ENCODE results near the gene ADAM12.
"Not testable (repeated sequence)": the region's sequence is repeated elsewhere in the genome, so short reads cannot be mapped to it uniquely, and the experiment has no call there.

The ADAM12 gene

DNA sequence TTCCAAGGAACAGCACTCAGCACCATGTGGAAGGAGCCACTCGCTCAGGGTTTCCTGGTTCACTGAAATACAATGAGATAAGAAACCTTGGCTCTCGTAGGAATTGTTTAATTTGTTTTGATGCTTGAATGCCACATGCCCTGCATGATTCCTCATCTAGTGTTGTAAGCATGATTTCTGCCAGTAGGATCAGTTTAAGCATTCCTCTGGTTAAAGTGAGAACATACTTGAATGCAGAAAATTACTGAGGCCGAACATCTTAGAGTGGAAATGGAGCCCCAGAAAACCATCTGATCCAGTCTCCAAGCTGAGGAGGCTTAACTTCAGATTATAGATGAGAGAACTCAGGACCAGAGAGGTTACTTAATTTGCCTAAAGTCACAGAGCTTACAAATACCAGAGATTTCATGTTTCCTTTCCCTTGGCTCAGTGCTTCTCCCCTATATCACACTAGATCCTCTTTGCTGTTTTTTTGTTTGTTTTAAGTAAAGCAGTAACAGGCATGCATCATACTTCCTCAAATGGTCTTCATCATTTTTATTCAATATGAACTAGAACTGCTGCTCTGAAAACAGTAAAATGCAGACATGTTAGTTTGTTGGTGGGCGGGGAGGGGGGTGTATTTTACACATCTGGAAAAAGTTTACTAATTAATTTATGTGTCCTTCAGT lies 125.1 kb downstream of the ADAM12 start:
- no peak for DNase-seq (ENCODE audit: low read depth, low spot score)

DNA sequence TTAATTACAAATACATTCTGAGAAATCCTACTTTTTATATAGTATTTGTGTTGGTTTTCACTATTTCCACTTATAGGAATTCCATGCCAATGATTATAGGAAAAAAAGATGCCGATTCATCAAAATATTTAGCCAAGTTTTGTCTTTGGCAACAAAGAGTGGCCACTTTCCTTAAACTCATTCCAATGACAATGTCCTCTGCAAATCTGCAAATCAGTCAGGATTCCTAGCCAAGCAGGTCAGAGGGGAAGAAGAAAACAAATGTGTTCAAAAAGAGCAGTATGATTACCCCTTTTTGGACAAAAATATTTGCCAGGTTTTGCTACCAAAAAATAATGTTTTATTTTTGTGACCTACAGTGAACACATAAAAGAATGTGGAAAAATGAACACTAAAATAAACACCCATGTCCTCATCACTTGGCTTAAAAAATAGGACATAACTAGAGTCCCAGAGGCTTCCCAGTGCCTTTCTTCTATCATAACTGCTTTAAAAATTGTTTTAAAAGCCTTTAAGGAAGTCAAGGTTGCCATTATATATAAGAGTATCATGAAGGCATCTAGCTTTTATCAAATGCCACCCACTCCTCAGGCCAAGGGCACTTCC lies 125.9 kb downstream of the ADAM12 start:
- no peak for DNase-seq (ENCODE audit: low read depth, low spot score)

DNA sequence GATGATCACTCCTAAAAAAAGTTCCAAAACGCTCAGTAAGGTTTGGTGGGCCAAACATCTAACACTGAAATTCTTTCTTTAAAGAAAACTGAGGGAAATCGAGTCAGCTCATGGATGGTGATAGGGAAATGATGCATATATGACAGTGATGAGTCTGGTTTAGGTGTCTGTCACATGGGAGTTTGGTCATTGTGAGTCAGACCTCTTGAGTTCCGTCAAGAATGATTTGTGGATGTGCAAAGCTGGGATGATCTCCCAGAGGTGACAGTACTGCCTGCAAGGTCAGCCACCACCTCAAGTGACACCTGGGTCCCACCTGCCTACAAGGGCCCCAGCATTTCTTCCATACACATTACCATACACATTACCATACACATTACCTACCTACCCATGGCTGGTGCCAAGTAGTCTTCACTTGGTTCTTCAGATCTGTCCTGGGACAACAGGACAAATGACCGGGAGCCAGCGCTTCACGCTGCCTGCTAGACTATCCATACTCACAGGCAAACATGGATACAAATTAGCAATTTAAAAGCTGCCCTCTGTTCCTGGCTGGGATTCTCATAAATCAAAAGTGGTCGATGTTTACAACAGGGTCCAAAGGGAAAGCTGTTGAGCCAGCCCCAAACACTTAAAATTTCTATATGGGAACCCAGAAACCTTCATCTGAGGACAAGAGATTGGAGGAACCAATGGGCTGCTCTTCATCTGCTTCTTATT lies 128.4 kb downstream of the ADAM12 start:
- DNase-seq (ENCODE audit: low read depth, low spot score), result no peak

DNA sequence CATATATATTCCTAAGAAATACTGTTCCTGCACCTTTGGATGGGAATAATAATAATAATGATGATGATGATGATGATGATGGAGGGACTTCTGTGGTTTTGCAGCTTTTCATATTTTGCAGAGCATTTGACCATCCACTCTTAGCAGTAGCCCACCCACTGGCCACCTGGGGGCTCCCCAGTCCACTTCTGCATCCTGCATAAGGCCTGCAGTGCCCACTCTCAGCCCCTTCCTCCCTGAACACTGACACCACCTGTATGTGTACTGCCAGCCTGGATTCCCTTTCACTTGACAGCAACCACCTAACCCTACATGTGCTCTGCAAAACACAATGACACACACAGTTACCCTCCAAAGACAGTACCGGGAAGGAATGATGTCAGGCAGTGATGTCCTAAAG lies 131.4 kb downstream of the ADAM12 start:
- DNase-seq (ENCODE audit: low read depth, low spot score), result no peak

DNA sequence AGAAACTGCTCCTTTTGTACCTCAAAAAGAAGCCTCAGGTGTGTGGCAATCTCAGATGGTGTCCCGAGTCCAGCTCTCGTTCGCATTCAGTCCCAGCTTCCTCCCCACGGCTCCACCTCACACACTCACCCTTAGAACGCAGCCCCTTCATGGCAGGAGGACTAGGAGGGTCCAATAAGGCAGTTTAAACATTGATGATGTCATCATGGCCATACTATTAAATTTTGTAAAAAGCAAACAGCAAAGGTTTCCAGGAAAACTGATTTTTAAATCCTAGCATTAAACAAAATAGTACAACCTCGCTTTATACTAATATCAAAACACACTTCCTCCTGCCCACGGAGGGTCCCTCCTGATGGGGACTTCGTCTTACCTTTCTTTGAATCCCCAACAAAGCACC lies 133.0 kb downstream of the ADAM12 start:
- DNase-seq (ENCODE audit: low read depth, low spot score), result no peak

DNA sequence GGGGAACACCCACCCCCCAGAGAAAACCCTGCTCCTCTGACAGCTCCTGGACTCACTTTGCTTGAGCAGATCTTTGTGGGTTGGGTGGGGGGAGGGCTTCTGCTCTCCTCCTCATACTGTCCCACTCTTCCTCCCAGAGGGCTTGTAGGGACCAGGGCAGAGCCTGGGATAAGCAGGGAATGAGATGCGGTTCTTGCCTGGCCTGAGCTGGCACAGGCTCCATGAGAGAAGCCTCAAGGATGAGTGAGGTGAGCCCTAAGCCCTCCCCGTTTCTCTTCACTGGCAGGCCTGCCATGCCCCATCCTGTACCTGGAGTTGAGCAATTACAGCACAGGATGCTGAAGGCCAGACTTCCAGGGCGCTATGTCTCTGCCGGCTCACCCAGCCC lies 134.7 kb downstream of the ADAM12 start:
- DNase-seq (ENCODE audit: low read depth, low spot score), result no peak

DNA sequence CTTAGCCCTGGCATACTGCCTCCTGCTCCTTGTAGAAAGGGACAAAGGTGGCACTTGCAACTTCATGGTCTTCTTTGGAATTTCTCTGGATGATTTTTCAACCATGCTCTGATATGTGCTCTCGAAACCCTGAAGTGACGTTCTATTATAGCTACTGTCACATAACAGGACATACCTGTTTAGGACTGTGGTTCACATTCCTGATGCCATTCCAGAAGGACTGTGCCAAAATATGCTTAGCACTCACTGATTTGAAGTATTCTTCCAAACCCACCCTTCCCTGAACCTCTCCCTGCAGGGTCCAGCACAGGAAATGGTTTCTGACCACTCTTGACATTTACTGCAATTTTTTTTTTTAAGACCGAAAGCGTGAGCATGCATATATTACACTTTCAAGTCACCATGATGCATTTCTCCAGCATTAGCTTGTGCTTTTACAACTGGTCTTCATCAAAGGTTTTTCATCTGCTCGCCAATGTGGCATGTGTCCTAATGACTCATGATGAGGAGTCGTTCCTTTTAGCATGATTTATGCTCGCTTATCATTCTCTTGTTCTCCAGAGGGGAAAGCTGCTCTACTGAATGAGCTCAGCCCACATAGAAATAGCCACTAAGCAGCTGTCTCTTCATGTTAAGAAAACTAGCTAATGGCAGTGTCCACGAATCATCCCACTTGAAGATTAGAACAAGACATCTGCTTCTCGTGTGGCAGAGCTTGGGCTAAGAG lies 135.2 kb downstream of the ADAM12 start:
- DNase-seq (ENCODE audit: low read depth, low spot score), result peak; percentile 84

DNA sequence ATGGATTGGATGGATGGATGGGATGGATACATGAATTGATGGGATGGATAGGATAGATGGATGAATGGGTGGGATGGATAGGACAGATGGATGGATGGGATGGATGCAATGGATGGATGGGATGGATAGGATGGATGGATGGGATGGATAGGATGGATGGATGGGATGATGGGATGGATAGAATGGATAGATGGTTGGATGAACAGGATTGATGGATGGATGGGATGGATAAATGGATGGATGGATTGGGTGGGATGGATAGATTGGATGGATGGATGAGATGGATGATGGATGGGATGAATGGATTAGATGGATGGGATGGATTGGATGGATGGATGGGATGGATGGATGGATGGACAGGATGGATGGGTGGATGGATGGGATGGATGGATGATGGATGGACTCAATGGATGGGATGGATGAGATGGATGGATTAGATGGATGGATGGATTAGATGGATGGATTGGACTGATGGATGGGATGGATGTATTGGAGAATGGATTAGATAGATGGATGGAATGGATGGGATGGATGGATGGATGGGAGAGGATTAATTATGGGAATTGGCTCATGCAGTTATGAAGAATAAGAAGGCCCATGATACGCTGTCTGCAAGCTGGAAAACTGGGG lies 136.4 kb downstream of the ADAM12 start:
- no peak for DNase-seq (ENCODE audit: low read depth, low spot score)

DNA sequence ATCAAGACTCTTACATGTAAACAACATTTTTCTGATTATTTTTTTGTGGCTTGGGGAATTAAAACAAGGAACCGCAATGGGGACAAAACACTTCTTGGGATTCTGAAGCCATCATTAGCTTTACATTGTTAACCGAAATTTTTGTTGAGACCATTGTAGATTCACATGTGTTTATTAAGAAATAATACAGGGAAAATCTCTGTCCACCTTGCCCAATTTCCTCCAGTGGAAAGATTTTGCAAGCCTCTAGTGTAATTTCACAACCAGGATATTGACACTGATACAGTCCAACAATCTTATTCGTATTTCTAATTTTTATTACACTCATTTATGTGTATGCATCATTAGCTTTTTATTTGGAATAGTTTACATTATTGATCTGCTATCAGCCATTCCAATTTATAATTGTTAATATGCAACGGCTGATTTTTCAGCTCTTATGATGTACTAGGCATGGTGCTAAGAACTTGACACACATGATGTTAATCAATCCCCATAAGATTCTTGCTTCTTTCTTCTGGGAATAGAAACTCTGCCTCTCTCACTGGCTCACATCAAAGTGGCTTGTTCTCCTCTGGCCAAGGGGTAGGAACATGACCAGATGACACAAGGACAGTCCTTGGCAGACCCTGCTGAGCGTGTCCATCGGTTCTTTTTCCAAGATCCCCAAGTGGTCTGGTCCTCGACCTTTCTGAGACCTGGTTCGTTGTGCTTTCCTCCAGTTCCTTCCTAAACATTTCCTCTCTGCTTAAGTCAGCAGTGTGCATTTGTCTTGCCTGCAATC lies 137.6 kb downstream of the ADAM12 start:
- DNase-seq (ENCODE audit: low read depth, low spot score), result no peak

DNA sequence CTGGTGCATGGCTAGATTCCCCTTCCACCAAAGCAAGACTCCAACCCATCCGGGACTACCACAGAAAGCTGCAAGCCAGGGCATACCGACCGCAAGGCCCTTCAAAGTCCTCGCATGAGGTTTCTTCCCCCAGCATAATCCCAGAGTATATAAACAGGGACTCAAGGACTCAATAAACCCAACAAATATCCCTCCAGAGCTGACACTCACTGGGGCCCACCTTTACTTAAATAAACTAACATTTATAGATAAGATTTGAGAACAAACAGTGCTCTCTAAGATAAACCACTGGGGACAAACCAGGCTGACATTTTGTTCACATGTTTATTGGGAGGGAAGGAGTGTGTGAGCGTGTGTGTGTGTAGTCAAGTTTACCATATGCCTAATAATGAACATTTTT lies 138.2 kb downstream of the ADAM12 start:
- no peak for DNase-seq (ENCODE audit: low read depth, low spot score)

DNA sequence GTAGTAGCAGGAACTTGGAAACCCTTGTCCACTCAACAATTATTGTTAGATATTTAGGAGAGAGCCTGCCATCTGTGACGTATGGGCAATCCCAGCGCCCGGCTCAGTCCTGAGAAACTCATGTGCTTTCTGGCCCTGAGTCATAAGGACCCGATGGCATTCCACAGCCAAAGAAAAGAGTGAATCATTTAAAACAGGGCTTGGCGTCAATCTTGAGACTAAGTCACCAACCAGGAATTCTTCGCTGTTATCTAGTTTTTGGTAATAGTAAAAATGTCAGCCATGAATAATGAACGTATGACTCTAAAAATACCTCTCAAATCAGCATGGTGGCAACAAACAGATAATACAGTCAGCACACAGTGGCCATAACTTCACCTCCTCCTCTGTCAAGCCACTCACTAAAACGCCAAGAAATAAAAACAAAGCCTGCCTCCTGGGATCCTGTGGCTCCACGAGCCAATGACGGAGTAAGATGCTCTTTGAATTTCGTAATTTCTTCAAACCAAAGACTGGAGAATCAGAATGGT lies 140.8 kb downstream of the ADAM12 start:
- peak; percentile 83 for DNase-seq (ENCODE audit: low read depth, low spot score)

DNA sequence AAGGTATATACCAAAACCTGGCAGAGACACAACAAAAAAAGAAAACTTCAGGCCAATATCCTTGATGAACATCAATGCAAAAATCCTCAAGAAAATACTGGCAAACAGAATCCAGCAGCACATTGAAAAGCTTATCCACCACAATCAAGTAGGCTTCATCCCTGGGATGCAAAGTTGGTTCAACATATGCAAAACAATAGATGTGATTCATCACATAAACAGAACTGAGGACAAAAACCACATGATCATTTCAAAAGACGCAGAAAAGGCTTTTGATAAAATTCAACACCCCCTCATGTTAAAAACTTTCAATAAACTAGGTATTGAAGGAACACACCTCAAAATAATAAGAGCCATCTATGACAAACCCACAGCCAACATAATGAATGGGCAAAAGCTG lies 141.9 kb downstream of the ADAM12 start:
- not testable (repeated sequence) for DNase-seq (ENCODE audit: low read depth, low spot score)

DNA sequence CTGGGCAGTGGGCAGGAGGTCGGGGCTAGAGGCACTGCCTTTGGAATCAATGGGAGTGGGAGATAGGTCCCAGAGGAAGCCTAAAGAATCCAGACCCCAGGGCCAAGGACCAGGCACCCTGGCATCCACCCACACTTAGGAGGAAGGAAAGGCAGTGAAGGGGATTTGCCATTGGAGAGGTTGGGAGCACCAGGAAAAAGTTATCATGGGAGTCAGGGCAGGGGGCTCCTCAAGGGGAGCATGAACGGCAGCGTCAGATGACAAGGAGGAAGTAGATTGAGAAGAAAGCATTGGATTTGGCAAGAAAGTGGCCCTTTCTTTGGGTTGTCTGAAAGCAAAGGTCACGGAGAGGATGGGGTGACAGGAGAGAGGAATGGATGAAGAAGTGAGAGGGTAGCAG lies 142.8 kb downstream of the ADAM12 start:
- DNase-seq (ENCODE audit: low read depth, low spot score), result no peak

DNA sequence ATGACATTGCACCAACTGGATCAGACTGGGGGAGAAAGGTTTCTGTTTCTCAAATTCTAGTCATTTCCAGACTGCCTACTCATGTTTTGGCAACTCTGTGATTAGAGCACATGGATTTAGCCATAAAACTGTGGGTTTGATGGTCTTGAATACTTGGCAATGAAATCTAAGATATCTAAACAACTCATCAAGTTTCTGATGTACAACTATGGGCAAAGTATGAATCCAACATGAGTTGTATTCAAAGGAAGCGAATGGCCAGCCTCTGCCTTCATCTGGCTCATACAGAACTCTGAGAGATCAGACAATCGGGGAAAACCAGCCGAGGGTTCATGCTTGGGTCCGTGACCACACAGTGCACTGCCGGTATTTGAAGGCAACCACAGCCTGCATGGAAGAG lies 144.3 kb downstream of the ADAM12 start:
- DNase-seq (ENCODE audit: low read depth, low spot score), result no peak

DNA sequence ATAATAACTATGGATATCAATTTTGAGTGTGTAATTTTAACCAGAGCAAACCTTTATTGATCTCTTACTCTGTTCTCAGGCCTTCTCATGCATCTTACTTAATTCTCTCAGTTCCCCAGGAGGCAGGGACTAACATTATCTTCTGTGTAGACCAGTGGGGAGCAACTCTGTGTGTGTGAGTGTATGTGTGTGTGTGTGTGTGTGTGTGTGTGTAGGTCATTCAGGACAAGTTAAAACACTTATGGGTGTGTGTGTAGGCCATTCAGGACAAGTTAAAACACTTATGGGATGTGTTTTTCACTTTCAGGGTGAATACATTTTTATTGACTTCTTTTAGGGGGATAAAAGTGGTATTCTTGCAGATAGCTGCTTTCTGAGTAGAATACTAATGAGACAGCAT lies 145.0 kb downstream of the ADAM12 start:
- no peak for DNase-seq (ENCODE audit: low read depth, low spot score)

DNA sequence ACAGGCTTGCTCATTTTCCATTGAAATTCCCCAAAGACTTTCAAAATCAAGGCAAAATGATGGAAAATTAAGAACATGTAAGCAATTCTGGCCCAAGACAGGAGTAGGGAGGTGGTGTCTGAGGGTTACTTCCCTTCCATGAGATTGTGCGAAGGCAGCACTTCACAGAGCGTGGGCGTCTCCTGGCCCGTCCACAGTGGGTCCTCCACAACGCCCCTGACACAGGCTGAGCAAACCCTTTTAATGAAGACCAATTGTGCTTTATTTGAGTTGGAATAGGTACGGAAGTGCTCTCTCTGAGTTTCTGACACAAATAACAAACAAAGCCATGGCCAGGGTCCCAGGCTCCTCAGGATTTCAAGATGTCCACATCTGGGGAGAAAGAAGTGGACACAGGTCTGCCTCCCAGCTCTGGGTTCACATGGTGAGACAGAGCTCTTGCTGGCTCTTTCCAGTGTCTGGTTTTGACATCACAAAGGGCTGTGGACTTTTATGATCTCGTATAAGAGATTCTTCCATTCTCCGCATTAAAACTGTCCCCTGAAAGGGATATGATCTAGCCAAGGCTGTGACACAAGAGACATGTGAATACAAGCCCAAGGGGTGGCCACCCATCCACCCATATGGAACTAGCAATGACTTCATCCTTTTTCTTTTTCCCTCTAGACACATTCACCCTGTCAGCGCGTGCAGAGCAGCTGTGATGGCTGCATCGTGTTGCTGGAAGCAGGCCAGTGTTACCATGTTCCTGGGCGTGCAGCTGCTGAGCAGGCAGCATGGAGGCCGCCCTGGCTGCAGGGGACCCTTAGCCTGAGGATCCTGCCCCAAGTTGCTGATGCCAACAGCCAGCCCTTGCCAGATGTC lies 145.6 kb downstream of the ADAM12 start:
- DNase-seq (ENCODE audit: low read depth, low spot score), result peak; percentile 90

DNA sequence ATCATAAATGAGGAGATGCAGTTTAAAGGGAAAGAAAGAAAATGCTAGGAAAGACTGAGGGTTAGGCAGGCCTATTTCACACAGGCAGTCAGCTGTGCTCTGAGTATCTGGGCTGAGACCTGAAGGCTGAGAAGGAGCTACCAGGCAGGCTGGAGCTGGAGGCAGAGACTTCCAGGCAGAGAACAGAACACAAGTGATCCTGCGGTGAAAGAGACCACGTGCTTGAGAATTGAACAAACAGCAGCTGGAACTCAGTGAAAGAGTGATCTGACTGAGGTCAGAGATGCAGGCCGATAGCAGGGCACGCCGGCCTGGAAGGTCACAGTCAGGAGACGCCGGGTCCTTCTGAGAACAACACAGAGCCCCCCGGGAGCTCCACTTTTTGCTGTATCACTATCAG lies 147.8 kb downstream of the ADAM12 start:
- peak; percentile 64 for DNase-seq (ENCODE audit: low read depth, low spot score)

DNA sequence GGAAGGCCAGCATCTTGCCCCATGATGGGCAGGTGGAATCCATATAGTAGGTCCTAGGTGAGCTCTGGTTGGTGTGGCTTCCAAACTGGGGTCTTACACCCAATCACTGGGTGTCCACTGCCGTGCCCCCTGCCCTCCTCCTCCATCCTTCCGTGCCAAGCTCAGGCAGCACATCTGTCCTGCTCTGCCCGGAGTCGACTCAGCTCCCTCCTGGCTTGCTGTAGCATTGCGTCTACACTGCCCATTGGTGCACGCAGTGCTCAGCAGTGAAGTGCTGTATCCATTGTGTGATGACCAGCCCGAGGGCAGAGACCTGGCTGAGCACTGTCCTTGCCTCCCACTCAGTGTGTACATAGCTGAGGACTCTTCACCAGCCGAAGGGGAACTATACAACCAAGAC lies 148.4 kb downstream of the ADAM12 start:
- no peak for DNase-seq (ENCODE audit: low read depth, low spot score)

DNA sequence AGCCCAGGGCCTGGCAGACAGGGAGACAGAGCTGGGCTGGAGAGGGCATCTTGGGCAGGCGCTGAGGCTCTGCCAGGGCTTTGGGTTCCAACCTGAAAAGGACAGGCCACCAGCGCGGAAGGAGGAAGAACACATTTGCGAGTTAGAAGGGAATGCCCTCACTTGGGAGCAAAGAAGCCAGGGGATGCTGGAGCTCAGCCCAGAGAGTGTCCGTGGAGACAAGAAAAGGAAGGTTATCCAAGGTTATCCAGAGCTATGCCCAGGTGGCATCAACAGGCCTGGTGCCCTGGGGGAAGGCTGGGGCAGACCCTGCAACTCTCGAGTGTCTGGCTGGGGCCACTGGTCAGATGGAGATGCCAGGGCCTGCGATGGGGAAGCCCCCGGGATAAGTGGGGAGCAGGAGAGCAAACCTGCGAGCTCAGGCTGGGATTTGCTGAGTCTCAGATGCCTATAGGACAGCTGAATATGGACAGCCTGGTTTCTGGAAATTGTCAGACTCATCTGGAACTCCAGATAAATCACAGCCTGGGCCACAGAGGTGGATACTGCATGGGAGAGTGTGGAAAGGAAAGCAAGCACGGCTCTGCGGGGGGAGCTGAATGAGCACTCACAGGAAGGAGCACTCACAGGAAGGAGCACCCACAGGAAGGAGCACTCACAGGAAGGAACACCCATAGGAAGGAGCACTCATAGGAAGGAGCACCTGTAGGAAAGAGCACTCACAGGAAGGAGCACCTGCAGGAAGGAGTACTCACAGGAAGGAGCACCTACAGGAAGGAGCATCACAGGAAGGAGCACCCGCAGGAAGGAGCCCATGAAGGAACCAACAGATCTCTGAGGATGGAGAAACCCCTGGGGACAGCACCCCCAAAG lies 152.1 kb downstream of the ADAM12 start:
- no peak for DNase-seq (ENCODE audit: low read depth, low spot score)

All from brain pericyte (primary cell).